ENCODE results near the gene KCNQ1. TPM values are rescaled to one million over a fixed set of nuclear protein-coding genes. Genes with fewer than 3 reads are reported as not detected.
"Not testable (repeated sequence)": the region's sequence is repeated elsewhere in the genome, so short reads cannot be mapped to it uniquely, and the experiment has no call there.

The KCNQ1 gene
- total and polyA plus RNA-seq, 8 donors: 7.1 to 37.7 (median 9.9) TPM

GRCh38 chr11:2477936-2478335 lies 33.1 kb downstream of the KCNQ1 start:
- no peak for TF ChIP-seq CTCF (IDR thresholded peaks at IDR 0.05)
- H3K4me1 ChIP-seq: peaks cover 0 to 16% of the 10 kb centered on the region in 2 donors
- no peak for ATAC-seq

GRCh38 chr11:2480067-2480873 lies 35.5 kb downstream of the KCNQ1 start:
- intact Hi-C loops (cut with DNase I); DNase-seq; H3K36me3 ChIP-seq; H3K4me3 ChIP-seq; ATAC-seq; H3K27me3 ChIP-seq: not testable (repeated sequence)
- Histone ChIP-seq H3K9me3 (peaks cover 0 to 15% of the 10 kb centered on the region in 2 donors), H3K4me1 (peaks cover 0 to 17% of the 10 kb centered on the region in 2 donors), H3K27ac (peak overlapping the region in 1 of 2 donors; percentile 59)

More at GRCh38 chr11:2477936-2478335, 33.1 kb downstream of the KCNQ1 start:
- intact Hi-C loops (cut with DNase I): no loop called here
- Histone ChIP-seq H3K9me3 (peaks cover 0 to 15% of the 10 kb centered on the region in 2 donors), H3K27ac (no peak overlapping the region), H3K4me3 (no peak overlapping the region), H3K27me3 (no peaks in the 10 kb centered on the region), H3K36me3 (no peaks in the 10 kb centered on the region)
- no peak for DNase-seq

- no peaks in the 10 kb centered on the region for H3K27me3 ChIP-seq
- peaks cover 0 to 20% of the 10 kb centered on the region in 2 donors for H3K9me3 ChIP-seq
- DNase-seq: no peak
- H3K36me3 ChIP-seq: no peaks in the 10 kb centered on the region
- H3K27ac ChIP-seq: peak overlapping the region in 1 of 2 donors; percentile 59
- H3K4me1 ChIP-seq: peaks cover 0 to 17% of the 10 kb centered on the region in 2 donors
- intact Hi-C loops (cut with DNase I): no loop called here
- no peak for TF ChIP-seq CTCF (IDR thresholded peaks at IDR 0.05)
- ATAC-seq: peak; percentile 87
- no peak overlapping the region for H3K4me3 ChIP-seq
Observed at GRCh38 chr11:2480874-2481220, 36.0 kb downstream of the KCNQ1 start.

GRCh38 chr11:2481253-2481652 lies 36.4 kb downstream of the KCNQ1 start:
- H3K27me3 ChIP-seq: no peaks in the 10 kb centered on the region
- H3K27ac ChIP-seq: peak overlapping the region in 1 of 2 donors; percentile 59
- DNase-seq: no peak
- H3K4me1 ChIP-seq: peaks cover 0 to 17% of the 10 kb centered on the region in 2 donors
- intact Hi-C loops (cut with DNase I): no loop called here
- H3K36me3 ChIP-seq: no peaks in the 10 kb centered on the region
- peaks cover 0 to 23% of the 10 kb centered on the region in 2 donors for H3K9me3 ChIP-seq
- peak; percentile 39 for ATAC-seq
- no peak overlapping the region for H3K4me3 ChIP-seq
- TF ChIP-seq CTCF (IDR thresholded peaks at IDR 0.05): no peak

GRCh38 chr11:2482204-2482603 lies 37.4 kb downstream of the KCNQ1 start:
- Histone ChIP-seq H3K27me3 (no peaks in the 10 kb centered on the region), H3K36me3 (no peaks in the 10 kb centered on the region), H3K9me3 (peaks cover 0 to 29% of the 10 kb centered on the region in 2 donors), H3K4me1 (peaks cover 0 to 17% of the 10 kb centered on the region in 2 donors), H3K27ac (no peak overlapping the region), H3K4me3 (no peak overlapping the region)
- TF ChIP-seq CTCF (IDR thresholded peaks at IDR 0.05): no peak
- DNase-seq (no peak), ATAC-seq (no peak)
- intact Hi-C loops (cut with DNase I): no loop called here
